Hepatocyte (in vitro differentiated cells): ENCODE measurements around the gene LEF1.

Source experiments
- CTCF ChIP-seq: fragments of 200-600 bp; sonication (generic); IDR thresholded peaks from 2 replicates; pipeline ENCODE4 v1.5.1; 2016; ENCODE audit warnings: antibody characterized with exemption, mild to moderate bottlenecking; ENCODE audit not compliant: poor library complexity
- EZH2 ChIP-seq: fragments of 200-600 bp; sonication (generic); IDR thresholded peaks from 2 replicates; pipeline ENCODE4 v1.6.1; 2016; ENCODE audit warnings: antibody characterized with exemption, mild to moderate bottlenecking, borderline replicate concordance
- EZH2phosphoT487 ChIP-seq: fragments of 200-600 bp; sonication (generic); IDR thresholded peaks from one replicate; pipeline ENCODE4 v1.6.1; 2018; ENCODE audit warnings: antibody characterized with exemption, mild to moderate bottlenecking, low read depth, moderate library complexity; ENCODE audit not compliant: unreplicated experiment, severe bottlenecking

DNA sequence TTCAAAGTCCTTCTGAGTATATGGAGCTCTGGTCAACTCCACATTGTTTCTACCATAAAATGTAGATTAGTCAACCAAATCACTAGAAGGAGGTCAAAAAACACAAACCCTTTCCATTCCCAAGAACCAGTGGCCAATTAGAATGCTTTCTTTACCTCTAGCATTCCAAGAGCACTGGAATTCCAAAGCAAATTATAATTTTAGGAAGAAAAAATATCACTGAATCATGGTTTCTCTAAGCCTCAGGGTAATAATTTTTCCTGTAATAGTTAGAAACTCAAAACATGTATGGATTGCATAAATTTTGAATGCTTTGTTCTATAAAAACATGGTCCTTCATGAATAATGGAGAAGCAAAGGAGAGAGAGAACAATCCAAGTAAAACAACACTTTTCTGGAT, 39.5 kb downstream of the LEF1 start:
- TF ChIP-seq EZH2 (no peak), CTCF (no peak), EZH2phosphoT487 (no peak)
